ENCODE data around the gene TRIM29. TPM values are rescaled to one million over a fixed set of nuclear protein-coding genes. Genes with fewer than 3 reads are reported as not detected.
A peak's percentile ranks its signal among the peaks of the same experiment; 100 is the strongest.
"Not testable (repeated sequence)": the region's sequence is repeated elsewhere in the genome, so short reads cannot be mapped to it uniquely, and the experiment has no call there.

Gene TRIM29
- 0.24 TPM for polyA plus RNA-seq (2013, experiment 1 of 2; ENCODE audit: insufficient read length)
- polyA plus RNA-seq (2013, experiment 2 of 2; ENCODE audit: insufficient read length): 0.11 TPM

- DNase-seq: no peak
Measured at GRCh38 chr11:120137611-120138521, at the start of gene TRIM29. Gene TRIM29 (minus strand): TSS chr11:120138113. CDS start chr11:120138031, 82 bp downstream.

GRCh38 chr11:120186774-120187591 is 49.1 kb upstream of the TRIM29 start:
- peak; percentile 56 for DNase-seq

- no peak for DNase-seq
Measured at GRCh38 chr11:120186456-120186773, 48.5 kb upstream of the TRIM29 start.

- no peak for DNase-seq
Measured at GRCh38 chr11:120185706-120186455, 48.0 kb upstream of the TRIM29 start.

- peak; percentile 49 for DNase-seq
Measured at GRCh38 chr11:120184946-120185705, 47.2 kb upstream of the TRIM29 start.

- no peak for DNase-seq
Measured at GRCh38 chr11:120184371-120184945, 46.5 kb upstream of the TRIM29 start.

GRCh38 chr11:120183701-120184141 is 45.8 kb upstream of the TRIM29 start:
- DNase-seq: no peak

- no peak for DNase-seq
Measured at GRCh38 chr11:120182790-120183491, 45.0 kb upstream of the TRIM29 start.

- DNase-seq: no peak
Measured at GRCh38 chr11:120182372-120182771, 44.5 kb upstream of the TRIM29 start.

GRCh38 chr11:120181376-120181975 is 43.6 kb upstream of the TRIM29 start:
- no peak for DNase-seq

- DNase-seq: peak; percentile 72
Measured at GRCh38 chr11:120180551-120181232, 42.8 kb upstream of the TRIM29 start.

GRCh38 chr11:120180063-120180462 is 42.1 kb upstream of the TRIM29 start:
- DNase-seq: not testable (repeated sequence)

- no peak for DNase-seq
Measured at GRCh38 chr11:120179057-120179672, 41.3 kb upstream of the TRIM29 start.

- no peak for DNase-seq
Measured at GRCh38 chr11:120178561-120179056, 40.7 kb upstream of the TRIM29 start.

GRCh38 chr11:120174866-120175265 is 37.0 kb upstream of the TRIM29 start:
- no peak for DNase-seq

GRCh38 chr11:120173807-120174206 is 35.9 kb upstream of the TRIM29 start:
- no peak for DNase-seq

GRCh38 chr11:120173019-120173705 is 35.2 kb upstream of the TRIM29 start:
- DNase-seq: no peak

Measured in fibroblast of skin of abdomen (primary cell).